Suprapubic skin (tissue), 4 donors: ENCODE measurements around the gene RUNX1. TPM values are rescaled to one million over a fixed set of nuclear protein-coding genes. Genes with fewer than 3 reads are reported as not detected.

Experiments used
- DNase-seq, 2 donors: peaks; one replicate each; pipeline ENCODE4 v3.0.0-alpha.2; 2019; ENCODE audit warnings: low spot score in 2 of 2
- H3K27ac ChIP-seq: fragments of 200-600 bp; sonication (generic); one replicate; pipeline ENCODE4 v1.5.1; 2019
- H3K27me3 ChIP-seq: fragments of 200-600 bp; sonication (generic); one replicate; pipeline ENCODE4 v1.5.1; 2019
- H3K36me3 ChIP-seq: fragments of 200-600 bp; sonication (generic); one replicate; pipeline ENCODE4 v1.5.1; 2019
- H3K4me1 ChIP-seq: fragments of 200-600 bp; sonication (generic); one replicate; pipeline ENCODE4 v1.5.1; 2019
- H3K4me3 ChIP-seq: fragments of 200-600 bp; sonication (generic); one replicate; pipeline ENCODE4 v1.5.1; 2019; ENCODE audit warnings: mild to moderate bottlenecking
- H3K9me3 ChIP-seq: fragments of 200-600 bp; sonication (generic); one replicate; pipeline ENCODE4 v1.5.1; 2019
- CTCF ChIP-seq, 2 donors: fragments of 200-600 bp in 1 of 2; fragments of 450-650 bp in 1 of 2; sonication (generic) in 1 of 2; IDR thresholded peaks; one replicate each; pipeline ENCODE4 v1.5.1; 2016 to 2019; ENCODE audit warnings: antibody characterized with exemption in 2 of 2, mild to moderate bottlenecking in 1 of 2, moderate library complexity in 1 of 2
- EP300 ChIP-seq: sonication (generic); formaldehyde crosslinking; IDR thresholded peaks from one replicate; pipeline ENCODE4 v1.6.1; 2017; ENCODE audit warnings: antibody characterized with exemption
- POLR2A ChIP-seq, 2 donors: fragments of 450-650 bp; IDR thresholded peaks; one replicate each; pipeline ENCODE4 v1.6.1; 2017; ENCODE audit warnings: antibody characterized with exemption in 2 of 2, mild to moderate bottlenecking in 2 of 2, moderate library complexity in 2 of 2
- POLR2AphosphoS5 ChIP-seq, 3 donors: sonication (generic); formaldehyde crosslinking; IDR thresholded peaks; one replicate each; pipeline ENCODE4 v1.6.1; 2017; ENCODE audit warnings: antibody characterized with exemption in 3 of 3
- WGBS: methylation state at CpG from one replicate; pipeline ENCODE4 v1.1.5; 2018; 5-methylcytosine and 5-hydroxymethylcytosine counted together
- total RNA-seq, 4 donors: library from RNA; depleted of rRNA; stranded (reverse); fragments of >200 nt; gene quantifications; one replicate each; pipeline ENCODE4 v1.1.0, GENCODE V29; 2016

Gene RUNX1
- total RNA-seq, 4 donors from 2014 or later, result 15.4 to 26.7 (median 20.5) TPM

- Histone ChIP-seq H3K4me1 (peaks cover 10% of the 10 kb centered on the region), H3K4me3 (no peak overlapping the region), H3K9me3 (no peaks in the 10 kb centered on the region), H3K36me3 (no peaks in the 10 kb centered on the region), H3K27ac (no peak overlapping the region), H3K27me3 (no peaks in the 10 kb centered on the region)
- 88% methylated on average over 16 of the region's 16 CpGs for WGBS
- TF ChIP-seq CTCF (IDR thresholded peaks at IDR 0.05) (no peak), POLR2A (IDR thresholded peaks at IDR 0.05) (no peak), POLR2AphosphoS5 (IDR thresholded peaks at IDR 0.05) (no peak), EP300 (no peak)
- DNase-seq, result no peak
Measured at GRCh38 chr21:34962586-34963222, 86.4 kb downstream of the RUNX1 start.

GRCh38 chr21:34962136-34962535 lies 87.0 kb downstream of the RUNX1 start:
- no peaks in the 10 kb centered on the region for H3K9me3 ChIP-seq

GRCh38 chr21:34960687-34961086 lies 88.4 kb downstream of the RUNX1 start:
- Histone ChIP-seq H3K4me1 (peaks cover 7% of the 10 kb centered on the region), H3K9me3 (no peaks in the 10 kb centered on the region), H3K27me3 (no peaks in the 10 kb centered on the region), H3K36me3 (no peaks in the 10 kb centered on the region), H3K4me3 (no peak overlapping the region), H3K27ac (no peak overlapping the region)
- DNase-seq, result no peak
- WGBS, result 84% methylated on average over 2 of the region's 2 CpGs
- TF ChIP-seq POLR2AphosphoS5 (IDR thresholded peaks at IDR 0.05) (no peak), POLR2A (IDR thresholded peaks at IDR 0.05) (no peak), EP300 (no peak), CTCF (IDR thresholded peaks at IDR 0.05) (no peak)

More at GRCh38 chr21:34962136-34962535, 87.0 kb downstream of the RUNX1 start:
- 81% methylated on average over 2 of the region's 2 CpGs for WGBS
- H3K4me3 ChIP-seq, result no peak overlapping the region
- DNase-seq, result no peak
- H3K27me3 ChIP-seq, result no peaks in the 10 kb centered on the region
- peaks cover 7% of the 10 kb centered on the region for H3K4me1 ChIP-seq
- H3K27ac ChIP-seq, result no peak overlapping the region
- H3K36me3 ChIP-seq, result no peaks in the 10 kb centered on the region
- TF ChIP-seq POLR2A (IDR thresholded peaks at IDR 0.05) (no peak), EP300 (no peak), CTCF (IDR thresholded peaks at IDR 0.05) (no peak)

GRCh38 chr21:34959607-34960006 lies 89.5 kb downstream of the RUNX1 start:
- Histone ChIP-seq H3K4me3 (no peak overlapping the region), H3K9me3 (no peaks in the 10 kb centered on the region), H3K4me1 (peaks cover 2% of the 10 kb centered on the region), H3K27ac (no peak overlapping the region), H3K27me3 (no peaks in the 10 kb centered on the region), H3K36me3 (no peaks in the 10 kb centered on the region)
- 92% methylated on average over 1 of the region's 1 CpG for whole genome bisulfite sequencing
- no peak for TF ChIP-seq POLR2A (IDR thresholded peaks at IDR 0.05)
- no peak for DNase-seq

- no peak overlapping the region for H3K4me3 ChIP-seq
- H3K27me3 ChIP-seq, result no peaks in the 10 kb centered on the region
- TF ChIP-seq CTCF (IDR thresholded peaks at IDR 0.05), result no peak
- TF ChIP-seq EP300, result no peak
- WGBS, result 91% methylated on average over 4 of the region's 4 CpGs
- H3K27ac ChIP-seq, result no peak overlapping the region
- H3K36me3 ChIP-seq, result no peaks in the 10 kb centered on the region
- DNase-seq, result no peak
- peaks cover 2% of the 10 kb centered on the region for H3K4me1 ChIP-seq
- no peaks in the 10 kb centered on the region for H3K9me3 ChIP-seq
Measured at GRCh38 chr21:34958040-34958439, 91.1 kb downstream of the RUNX1 start.
